B cell (primary cell): ENCODE measurements around the gene FOXF1. TPM values are rescaled to one million over a fixed set of nuclear protein-coding genes. Genes with fewer than 3 reads are reported as not detected.

ENCODE experiments used
- ATAC-seq: fragments of 200-7000 bp; cut with Tn5 transposase; one replicate; pipeline ENCODE4 v1.10.0; 2021; ENCODE audit warnings: low read depth, mild to moderate bottlenecking, moderate number of reproducible peaks, moderate library complexity
- CTCF ChIA-PET: fragments of 350-600 bp; sonication (Branson Sonifier 250); formaldehyde crosslinking; loops from one replicate; lab custom pipeline; 2021; ENCODE audit warnings: antibody characterized with exemption, inconsistent platforms; lab: Charles Lee
- POLR2A ChIA-PET: fragments of 350-600 bp; sonication (Branson Sonifier 250); formaldehyde crosslinking; loops from one replicate; lab custom pipeline; 2021; ENCODE audit warnings: antibody characterized with exemption; lab: Charles Lee
- DNase-seq: peaks from one replicate; pipeline ENCODE4 v3.0.0; 2013
- H2AFZ ChIP-seq: 2 replicates; pipeline ENCODE4 v1.6.1; 2012; ENCODE audit warnings: mild to moderate bottlenecking, low read depth, low read length; ENCODE audit not compliant: insufficient read depth, poor library complexity, severe bottlenecking
- H3K27ac ChIP-seq, 2 donors: 1 replicate in 1 of 2; 2 replicates in 1 of 2; pipeline ENCODE4 v1.5.1; 2012 to 2013; ENCODE audit warnings: low read length in 2 of 2, mild to moderate bottlenecking in 2 of 2, moderate library complexity in 1 of 2
- H3K27me3 ChIP-seq, 4 experiments: fragments of 200-600 bp in 1 of 4; sonication (generic) in 1 of 4; replicated peaks in 1 of 4; 1 replicate in 2 of 4; 2 replicates in 2 of 4; pipeline versions ENCODE4 v1.6.1 to v1.7.0; 2013 to 2016; ENCODE audit warnings: low read length in 3 of 4, mild to moderate bottlenecking in 2 of 4, mixed read lengths in 1 of 4, moderate library complexity in 1 of 4; ENCODE audit not compliant: insufficient read depth in 4 of 4, control insufficient read depth in 3 of 4; ENCODE audit errors: control extremely low read depth in 1 of 4
- H3K36me3 ChIP-seq, 2 experiments: replicated peaks in 1 of 2; 1 replicate in 1 of 2; 2 replicates in 1 of 2; pipeline versions ENCODE4 v1.6.1 to v1.7.1; 2013; ENCODE audit warnings: low read length in 1 of 2; ENCODE audit not compliant: insufficient read depth in 2 of 2, control insufficient read depth in 1 of 2; ENCODE audit errors: control extremely low read depth in 1 of 2, extremely low read depth in 1 of 2
- H3K4me1 ChIP-seq, 2 donors: fragments of 200-600 bp in 1 of 2; sonication (generic) in 1 of 2; 1 replicate in 1 of 2; 2 replicates in 1 of 2; pipeline versions ENCODE4 v1.5.1 to v1.6.1; 2013 to 2017; ENCODE audit warnings: low read length in 2 of 2; ENCODE audit not compliant: control insufficient read depth in 2 of 2, insufficient read depth in 2 of 2
- H3K4me2 ChIP-seq: replicated peaks from 2 replicates; pipeline ENCODE3; 2012; ENCODE audit warnings: mild to moderate bottlenecking, low read depth, low read length; ENCODE audit not compliant: poor library complexity, severe bottlenecking
- H3K4me3 ChIP-seq, 5 experiments: fragments of 200-600 bp in 1 of 5; sonication (generic) in 1 of 5; 1 replicate in 3 of 5; 2 replicates in 2 of 5; pipeline versions ENCODE4 v1.5.1 to v1.7.0; 2011 to 2016; ENCODE audit warnings: low read length in 4 of 5, mild to moderate bottlenecking in 4 of 5, low read depth in 2 of 5, control low read depth in 1 of 5, moderate library complexity in 1 of 5; ENCODE audit not compliant: insufficient read depth in 1 of 5; ENCODE audit errors: control extremely low read depth in 1 of 5, extremely low read depth in 1 of 5
- H3K79me2 ChIP-seq: fragments of 200-600 bp; sonication (generic); one replicate; pipeline ENCODE4 v1.6.0; 2016; ENCODE audit warnings: low read length; ENCODE audit not compliant: control insufficient read depth, insufficient read depth
- H3K9ac ChIP-seq: fragments of 200-600 bp; sonication (generic); 2 replicates; pipeline ENCODE4 v1.6.1; 2017; ENCODE audit warnings: mild to moderate bottlenecking, low read length, moderate library complexity
- H3K9me3 ChIP-seq, 3 donors: one replicate each; pipeline versions ENCODE4 v1.6.1 to v1.7.1; 2013; ENCODE audit warnings: low read length in 2 of 3; ENCODE audit not compliant: control insufficient read depth in 2 of 3, insufficient read depth in 1 of 3; ENCODE audit errors: control extremely low read depth in 1 of 3
- H4K20me1 ChIP-seq: 2 replicates; pipeline ENCODE4 v1.6.0; 2012; ENCODE audit warnings: mild to moderate bottlenecking, low read length; ENCODE audit not compliant: insufficient read depth, control insufficient read depth, poor library complexity, severe bottlenecking
- H3K27ac Mint-ChIP-seq: one replicate; pipeline ENCODE4 v1.8.0; 2021; ENCODE audit warnings: mixed read lengths
- H3K27me3 Mint-ChIP-seq: one replicate; pipeline ENCODE4 v1.8.0; 2021; ENCODE audit warnings: mixed read lengths
- H3K4me1 Mint-ChIP-seq: one replicate; pipeline ENCODE4 v1.8.0; 2021; ENCODE audit warnings: mixed read lengths
- H3K4me3 Mint-ChIP-seq: one replicate; pipeline ENCODE4 v1.8.0; 2021; ENCODE audit warnings: mixed read lengths
- H3K9me3 Mint-ChIP-seq: one replicate; pipeline ENCODE4 v1.8.0; 2022; ENCODE audit warnings: mixed read lengths; ENCODE audit not compliant: insufficient read depth
- CTCF ChIP-seq: fragments of 200-600 bp; IDR thresholded peaks from one replicate; pipeline ENCODE4 v1.8.0; 2022; ENCODE audit warnings: antibody characterized with exemption, mild to moderate bottlenecking
- EZH2 ChIP-seq: IDR thresholded peaks from 2 replicates; pipeline ENCODE4 v1.6.1; 2012; ENCODE audit warnings: borderline replicate concordance, low read depth, mild to moderate bottlenecking, moderate library complexity, low read length; ENCODE audit not compliant: insufficient read depth, poor library complexity, severe bottlenecking
- WGBS: methylation state at CpG from one replicate; pipeline ENCODE4 v1.1.5; 2013; ENCODE audit warnings: missing lambda C conversion rate; ENCODE audit not compliant: insufficient coverage; 5-methylcytosine and 5-hydroxymethylcytosine counted together
- intact Hi-C: fragments of 100-400 bp; cut with micrococcal nuclease; formaldehyde crosslinking; loops from one replicate; pipeline ENCODE4 v1.10.0; 2022
- polyA plus RNA-seq: library from polyadenylated mRNA; depleted of rRNA; stranded (reverse); fragments of >200 nt; gene quantifications from 2 replicates; pipeline ENCODE4 v1.2.3, GENCODE V29; 2012
- total RNA-seq, 2 donors: library from RNA; stranded (reverse); fragments of 120-200 nt in 1 of 2; gene quantifications; 1 replicate in 1 of 2; 2 replicates in 1 of 2; pipeline versions ENCODE4 v1.2.3 to v1.2.4, GENCODE V29; 2013 to 2022

Gene FOXF1
- total and polyA plus RNA-seq, 2 donors (not counting 1 experiment from before 2014, with no cell fraction given) = not detected

GRCh38 chr16:86508028-86508946 is 2.0 kb upstream of the FOXF1 start:
- intact Hi-C loops = no loop called here
- DNase-seq (peak; percentile 52), ATAC-seq (no peak)
- Histone ChIP-seq H3K36me3 (no peaks in the 10 kb centered on the region), H3K4me3 (peak overlapping the region in 3 of 5 experiments; percentile 61 to 68 (median 64)), H4K20me1 (no peaks in the 10 kb centered on the region), H3K9me3 (peaks cover 0 to 22% (median 0%) of the 10 kb centered on the region in 3 donors), H3K9ac (peak overlapping the region; percentile 69), H3K79me2 (no peaks in the 10 kb centered on the region), H3K4me2 (peak overlapping the region; percentile 96), H3K27me3 (peaks cover 0 to 92% (median 55%) of the 10 kb centered on the region in 4 experiments), H2AFZ (peak overlapping the region; percentile 71), H3K27ac (no peak overlapping the region), H3K4me1 (peaks cover 50 to 68% of the 10 kb centered on the region in 2 donors)
- H3K4me1 Mint-ChIP-seq = peaks cover 40% of the 10 kb centered on the region
- POLR2A ChIA-PET = no interaction called here
- 7% methylated on average over 88 of the region's 99 CpGs for WGBS
- CTCF ChIA-PET = interaction anchor here (0.5 kb wide), 1 partner anchor 435 kb away, joined by 3 read pairs; no protein-coding TSS in a partner anchor
- peaks cover 58% of the 10 kb centered on the region for H3K27me3 Mint-ChIP-seq
- peak overlapping the region; percentile 98 for H3K4me3 Mint-ChIP-seq
- H3K27ac Mint-ChIP-seq = peak overlapping the region; percentile 13
- TF ChIP-seq CTCF (no peak), EZH2 (no peak)
- no peaks in the 10 kb centered on the region for H3K9me3 Mint-ChIP-seq
